B cell (primary cell): ENCODE measurements around the gene AGTR2. TPM values are rescaled to one million over a fixed set of nuclear protein-coding genes. Genes with fewer than 3 reads are reported as not detected.

Source experiments
- ATAC-seq: fragments of 200-7000 bp; cut with Tn5 transposase; one replicate; pipeline ENCODE4 v1.10.0; 2021; ENCODE audit warnings: low read depth, mild to moderate bottlenecking, moderate number of reproducible peaks, moderate library complexity
- CTCF ChIA-PET: fragments of 350-600 bp; sonication (Branson Sonifier 250); formaldehyde crosslinking; loops from one replicate; lab custom pipeline; 2021; ENCODE audit warnings: antibody characterized with exemption, inconsistent platforms; lab: Charles Lee
- POLR2A ChIA-PET: fragments of 350-600 bp; sonication (Branson Sonifier 250); formaldehyde crosslinking; loops from one replicate; lab custom pipeline; 2021; ENCODE audit warnings: antibody characterized with exemption; lab: Charles Lee
- DNase-seq: peaks from one replicate; pipeline ENCODE4 v3.0.0; 2013
- H2AFZ ChIP-seq: 2 replicates; pipeline ENCODE4 v1.6.1; 2012; ENCODE audit warnings: mild to moderate bottlenecking, low read depth, low read length; ENCODE audit not compliant: insufficient read depth, poor library complexity, severe bottlenecking
- H3K27ac ChIP-seq, 2 donors: 1 replicate in 1 of 2; 2 replicates in 1 of 2; pipeline ENCODE4 v1.5.1; 2012 to 2013; ENCODE audit warnings: low read length in 2 of 2, mild to moderate bottlenecking in 2 of 2, moderate library complexity in 1 of 2
- H3K27me3 ChIP-seq, 4 experiments: fragments of 200-600 bp in 1 of 4; sonication (generic) in 1 of 4; replicated peaks in 1 of 4; 1 replicate in 2 of 4; 2 replicates in 2 of 4; pipeline versions ENCODE4 v1.6.1 to v1.7.0; 2013 to 2016; ENCODE audit warnings: low read length in 3 of 4, mild to moderate bottlenecking in 2 of 4, mixed read lengths in 1 of 4, moderate library complexity in 1 of 4; ENCODE audit not compliant: insufficient read depth in 4 of 4, control insufficient read depth in 3 of 4; ENCODE audit errors: control extremely low read depth in 1 of 4
- H3K36me3 ChIP-seq, 2 experiments: replicated peaks in 1 of 2; 1 replicate in 1 of 2; 2 replicates in 1 of 2; pipeline versions ENCODE4 v1.6.1 to v1.7.1; 2013; ENCODE audit warnings: low read length in 1 of 2; ENCODE audit not compliant: insufficient read depth in 2 of 2, control insufficient read depth in 1 of 2; ENCODE audit errors: control extremely low read depth in 1 of 2, extremely low read depth in 1 of 2
- H3K4me1 ChIP-seq, 2 donors: fragments of 200-600 bp in 1 of 2; sonication (generic) in 1 of 2; 1 replicate in 1 of 2; 2 replicates in 1 of 2; pipeline versions ENCODE4 v1.5.1 to v1.6.1; 2013 to 2017; ENCODE audit warnings: low read length in 2 of 2; ENCODE audit not compliant: control insufficient read depth in 2 of 2, insufficient read depth in 2 of 2
- H3K4me2 ChIP-seq: replicated peaks from 2 replicates; pipeline ENCODE3; 2012; ENCODE audit warnings: mild to moderate bottlenecking, low read depth, low read length; ENCODE audit not compliant: poor library complexity, severe bottlenecking
- H3K4me3 ChIP-seq, 5 experiments: fragments of 200-600 bp in 1 of 5; sonication (generic) in 1 of 5; 1 replicate in 3 of 5; 2 replicates in 2 of 5; pipeline versions ENCODE4 v1.5.1 to v1.7.0; 2011 to 2016; ENCODE audit warnings: low read length in 4 of 5, mild to moderate bottlenecking in 4 of 5, low read depth in 2 of 5, control low read depth in 1 of 5, moderate library complexity in 1 of 5; ENCODE audit not compliant: insufficient read depth in 1 of 5; ENCODE audit errors: control extremely low read depth in 1 of 5, extremely low read depth in 1 of 5
- H3K79me2 ChIP-seq: fragments of 200-600 bp; sonication (generic); one replicate; pipeline ENCODE4 v1.6.0; 2016; ENCODE audit warnings: low read length; ENCODE audit not compliant: control insufficient read depth, insufficient read depth
- H3K9ac ChIP-seq: fragments of 200-600 bp; sonication (generic); 2 replicates; pipeline ENCODE4 v1.6.1; 2017; ENCODE audit warnings: mild to moderate bottlenecking, low read length, moderate library complexity
- H3K9me3 ChIP-seq, 3 donors: one replicate each; pipeline versions ENCODE4 v1.6.1 to v1.7.1; 2013; ENCODE audit warnings: low read length in 2 of 3; ENCODE audit not compliant: control insufficient read depth in 2 of 3, insufficient read depth in 1 of 3; ENCODE audit errors: control extremely low read depth in 1 of 3
- H4K20me1 ChIP-seq: 2 replicates; pipeline ENCODE4 v1.6.0; 2012; ENCODE audit warnings: mild to moderate bottlenecking, low read length; ENCODE audit not compliant: insufficient read depth, control insufficient read depth, poor library complexity, severe bottlenecking
- H3K27ac Mint-ChIP-seq: one replicate; pipeline ENCODE4 v1.8.0; 2021; ENCODE audit warnings: mixed read lengths
- H3K27me3 Mint-ChIP-seq: one replicate; pipeline ENCODE4 v1.8.0; 2021; ENCODE audit warnings: mixed read lengths
- H3K4me1 Mint-ChIP-seq: one replicate; pipeline ENCODE4 v1.8.0; 2021; ENCODE audit warnings: mixed read lengths
- H3K4me3 Mint-ChIP-seq: one replicate; pipeline ENCODE4 v1.8.0; 2021; ENCODE audit warnings: mixed read lengths
- H3K9me3 Mint-ChIP-seq: one replicate; pipeline ENCODE4 v1.8.0; 2022; ENCODE audit warnings: mixed read lengths; ENCODE audit not compliant: insufficient read depth
- EZH2 ChIP-seq: IDR thresholded peaks from 2 replicates; pipeline ENCODE4 v1.6.1; 2012; ENCODE audit warnings: borderline replicate concordance, low read depth, mild to moderate bottlenecking, moderate library complexity, low read length; ENCODE audit not compliant: insufficient read depth, poor library complexity, severe bottlenecking
- WGBS: methylation state at CpG from one replicate; pipeline ENCODE4 v1.1.5; 2013; ENCODE audit warnings: missing lambda C conversion rate; ENCODE audit not compliant: insufficient coverage; 5-methylcytosine and 5-hydroxymethylcytosine counted together
- intact Hi-C: fragments of 100-400 bp; cut with micrococcal nuclease; formaldehyde crosslinking; loops from one replicate; pipeline ENCODE4 v1.10.0; 2022
- polyA plus RNA-seq: library from polyadenylated mRNA; depleted of rRNA; stranded (reverse); fragments of >200 nt; gene quantifications from 2 replicates; pipeline ENCODE4 v1.2.3, GENCODE V29; 2012
- total RNA-seq, 2 donors: library from RNA; stranded (reverse); fragments of 120-200 nt in 1 of 2; gene quantifications; 1 replicate in 1 of 2; 2 replicates in 1 of 2; pipeline versions ENCODE4 v1.2.3 to v1.2.4, GENCODE V29; 2013 to 2022
- TF ChIP-seq, protein P1 (sequence below): fragments of 200-600 bp; IDR thresholded peaks from one replicate; pipeline ENCODE4 v1.8.0; 2022; ENCODE audit warnings: antibody characterized with exemption, mild to moderate bottlenecking

Gene AGTR2
- total and polyA plus RNA-seq, 2 donors (not counting 1 experiment from before 2014, with no cell fraction given): not detected

DNA sequence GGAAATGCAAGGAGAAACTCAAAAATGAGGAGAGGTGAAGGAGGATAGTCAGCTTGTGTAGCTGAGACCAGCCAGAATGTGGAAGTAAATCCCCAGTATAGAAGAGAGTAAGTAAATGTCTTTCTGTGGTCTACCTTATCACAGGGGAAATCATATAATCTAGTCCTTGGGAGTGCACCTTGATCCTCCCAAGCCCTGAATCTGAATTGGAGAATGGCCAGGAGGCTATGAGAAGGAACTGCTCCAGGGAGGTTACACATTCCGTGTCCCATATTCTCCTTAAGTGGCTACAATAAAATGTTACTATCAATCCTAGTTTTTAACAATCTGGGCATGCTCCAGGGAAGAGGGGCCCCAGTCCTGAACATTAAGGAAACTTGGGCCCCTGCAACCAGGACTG, 10.8 kb downstream of the AGTR2 start:
- no CpG with 5 or more reads among the region's 1 CpG for WGBS
- H3K9me3 ChIP-seq: no peaks in the 10 kb centered on the region
- no peak overlapping the region for H3K4me3 ChIP-seq
- CTCF ChIA-PET: no interaction called here
- no peak for ATAC-seq
- H3K79me2 ChIP-seq: no peaks in the 10 kb centered on the region
- Mint-ChIP-seq H3K27ac (no peak overlapping the region), H3K9me3 (no peaks in the 10 kb centered on the region), H3K4me3 (no peak overlapping the region), H3K4me1 (no peaks in the 10 kb centered on the region), H3K27me3 (no peaks in the 10 kb centered on the region)
- H3K27me3 ChIP-seq: no peaks in the 10 kb centered on the region
- H3K27ac ChIP-seq: no peak overlapping the region
- H3K36me3 ChIP-seq: no peaks in the 10 kb centered on the region
- intact Hi-C loops: no loop called here
- DNase-seq: no peak
- no peak overlapping the region for H2AFZ ChIP-seq
- H3K4me1 ChIP-seq: no peaks in the 10 kb centered on the region
- no peak overlapping the region for H3K4me2 ChIP-seq
- POLR2A ChIA-PET: no interaction called here
- H3K9ac ChIP-seq: no peak overlapping the region
- H4K20me1 ChIP-seq: no peaks in the 10 kb centered on the region
- TF ChIP-seq EZH2: no peak
- TF ChIP-seq, protein P1, sequence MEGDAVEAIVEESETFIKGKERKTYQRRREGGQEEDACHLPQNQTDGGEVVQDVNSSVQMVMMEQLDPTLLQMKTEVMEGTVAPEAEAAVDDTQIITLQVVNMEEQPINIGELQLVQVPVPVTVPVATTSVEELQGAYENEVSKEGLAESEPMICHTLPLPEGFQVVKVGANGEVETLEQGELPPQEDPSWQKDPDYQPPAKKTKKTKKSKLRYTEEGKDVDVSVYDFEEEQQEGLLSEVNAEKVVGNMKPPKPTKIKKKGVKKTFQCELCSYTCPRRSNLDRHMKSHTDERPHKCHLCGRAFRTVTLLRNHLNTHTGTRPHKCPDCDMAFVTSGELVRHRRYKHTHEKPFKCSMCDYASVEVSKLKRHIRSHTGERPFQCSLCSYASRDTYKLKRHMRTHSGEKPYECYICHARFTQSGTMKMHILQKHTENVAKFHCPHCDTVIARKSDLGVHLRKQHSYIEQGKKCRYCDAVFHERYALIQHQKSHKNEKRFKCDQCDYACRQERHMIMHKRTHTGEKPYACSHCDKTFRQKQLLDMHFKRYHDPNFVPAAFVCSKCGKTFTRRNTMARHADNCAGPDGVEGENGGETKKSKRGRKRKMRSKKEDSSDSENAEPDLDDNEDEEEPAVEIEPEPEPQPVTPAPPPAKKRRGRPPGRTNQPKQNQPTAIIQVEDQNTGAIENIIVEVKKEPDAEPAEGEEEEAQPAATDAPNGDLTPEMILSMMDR: no peak

DNA sequence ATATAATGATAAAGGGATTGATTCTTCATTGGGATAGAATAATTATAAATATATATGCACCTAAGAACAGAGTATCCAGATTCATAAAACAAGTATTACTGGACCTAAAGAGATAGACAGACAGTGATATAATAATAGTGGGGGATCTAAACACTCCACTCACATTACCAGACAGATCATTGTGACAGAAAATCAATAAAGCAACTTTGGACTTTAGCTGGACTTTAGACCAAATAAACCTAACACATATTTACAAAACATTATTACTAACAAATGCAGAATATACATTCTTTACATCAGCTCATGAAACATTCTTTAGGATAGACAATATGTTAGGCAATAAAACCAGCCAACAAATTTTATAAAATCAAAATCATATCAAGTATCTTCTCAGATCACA, 14.6 kb downstream of the AGTR2 start:
- Histone ChIP-seq H3K4me2 (no peak overlapping the region), H3K79me2 (no peaks in the 10 kb centered on the region), H4K20me1 (no peaks in the 10 kb centered on the region), H3K36me3 (no peaks in the 10 kb centered on the region), H3K9me3 (no peaks in the 10 kb centered on the region), H3K27ac (no peak overlapping the region), H3K4me1 (no peaks in the 10 kb centered on the region), H3K9ac (no peak overlapping the region), H3K27me3 (no peaks in the 10 kb centered on the region), H3K4me3 (no peak overlapping the region), H2AFZ (no peak overlapping the region)
- intact Hi-C loops: no loop called here
- H3K27ac Mint-ChIP-seq: no peak overlapping the region
- H3K27me3 Mint-ChIP-seq: no peaks in the 10 kb centered on the region
- ChIA-PET CTCF (no interaction called here), POLR2A (no interaction called here)
- H3K4me3 Mint-ChIP-seq: no peak overlapping the region
- no peak for ATAC-seq
- no peak for DNase-seq
- no peaks in the 10 kb centered on the region for H3K9me3 Mint-ChIP-seq
- TF ChIP-seq, protein P1: no peak
- no peak for TF ChIP-seq EZH2
- no peaks in the 10 kb centered on the region for H3K4me1 Mint-ChIP-seq
